ENCODE data around the gene WWOX. TPM values are rescaled to one million over a fixed set of nuclear protein-coding genes. Genes with fewer than 3 reads are reported as not detected.

Gene WWOX
- total RNA-seq, 4 donors from 2014 or later = 135 to 209 (median 159) TPM

- Histone ChIP-seq H3K27ac (no peak overlapping the region), H3K9me3 (no peaks in the 10 kb centered on the region), H3K36me3 (no peaks in the 10 kb centered on the region), H3K4me1 (peaks cover 16 to 22% of the 10 kb centered on the region in 2 donors), H3K27me3 (no peaks in the 10 kb centered on the region), H3K4me3 (replicated peaks in 1 of 3) (no peak overlapping the region)
- intact Hi-C loops (cut with DNase I) = no loop called here
- no peak for DNase-seq
- TF ChIP-seq POLR2A (IDR thresholded peaks at IDR 0.05) = no peak
- TF ChIP-seq CTCF (IDR thresholded peaks at IDR 0.05) = no peak
- WGBS, 2 donors = 91 to 95% methylated on average over 7 of the region's 7 CpGs
Measured at GRCh38 chr16:78212674-78213073, 113.2 kb downstream of the WWOX start.

GRCh38 chr16:78213751-78214150 lies 114.3 kb downstream of the WWOX start:
- peaks cover 16 to 22% of the 10 kb centered on the region in 2 donors for H3K4me1 ChIP-seq
- DNase-seq = no peak
- no peak overlapping the region for H3K27ac ChIP-seq
- H3K27me3 ChIP-seq = no peaks in the 10 kb centered on the region
- intact Hi-C loops (cut with DNase I) = no loop called here
- H3K4me3 ChIP-seq (replicated peaks in 1 of 3) = no peak overlapping the region
- 94% methylated on average over 6 to 7 of the region's 7 CpGs for WGBS, 2 donors
- no peaks in the 10 kb centered on the region for H3K9me3 ChIP-seq
- no peaks in the 10 kb centered on the region for H3K36me3 ChIP-seq
- TF ChIP-seq CTCF (IDR thresholded peaks at IDR 0.05) (no peak), POLR2A (IDR thresholded peaks at IDR 0.05) (no peak)

GRCh38 chr16:78215222-78215621 lies 115.8 kb downstream of the WWOX start:
- no peak overlapping the region for H3K4me3 ChIP-seq (replicated peaks in 1 of 3)
- H3K9me3 ChIP-seq = no peaks in the 10 kb centered on the region
- peaks cover 11 to 18% of the 10 kb centered on the region in 2 donors for H3K4me1 ChIP-seq
- DNase-seq = no peak
- TF ChIP-seq POLR2A (IDR thresholded peaks at IDR 0.05) (no peak), CTCF (IDR thresholded peaks at IDR 0.05) (no peak)
- H3K27me3 ChIP-seq = no peaks in the 10 kb centered on the region
- intact Hi-C loops (cut with DNase I) = no loop called here
- WGBS, 2 donors = 90 to 95% methylated on average over 9 of the region's 9 CpGs
- no peak overlapping the region for H3K27ac ChIP-seq
- no peaks in the 10 kb centered on the region for H3K36me3 ChIP-seq

- Histone ChIP-seq H3K4me3 (replicated peaks in 1 of 3) (no peak overlapping the region), H3K27ac (no peak overlapping the region), H3K27me3 (no peaks in the 10 kb centered on the region), H3K36me3 (no peaks in the 10 kb centered on the region), H3K9me3 (no peaks in the 10 kb centered on the region), H3K4me1 (peaks cover under 1 to 8% of the 10 kb centered on the region in 2 donors)
- TF ChIP-seq POLR2A (IDR thresholded peaks at IDR 0.05) (no peak), CTCF (IDR thresholded peaks at IDR 0.05) (no peak)
- no peak for DNase-seq
- intact Hi-C loops (cut with DNase I) = no loop called here
- 97% methylated on average over 4 of the region's 4 CpGs for WGBS, 2 donors
Measured at GRCh38 chr16:78216166-78216745, 116.8 kb downstream of the WWOX start.

GRCh38 chr16:78217276-78217675 lies 117.8 kb downstream of the WWOX start:
- TF ChIP-seq CTCF (IDR thresholded peaks at IDR 0.05) (no peak), POLR2A (IDR thresholded peaks at IDR 0.05) (no peak)
- 86 to 92% methylated on average over 7 of the region's 7 CpGs for WGBS, 2 donors
- Histone ChIP-seq H3K4me3 (replicated peaks in 1 of 3) (no peak overlapping the region), H3K9me3 (no peaks in the 10 kb centered on the region), H3K27me3 (no peaks in the 10 kb centered on the region), H3K27ac (no peak overlapping the region), H3K4me1 (no peaks in the 10 kb centered on the region), H3K36me3 (no peaks in the 10 kb centered on the region)
- DNase-seq = no peak
- intact Hi-C loops (cut with DNase I) = no loop called here

Data from thyroid gland (tissue), 4 donors.